ENCODE data around the gene CTBP2. TPM values are rescaled to one million over a fixed set of nuclear protein-coding genes. Genes with fewer than 3 reads are reported as not detected.

CTBP2 gene
- polyA plus RNA-seq, 4 donors: 88.3 to 90.6 (median 90.0) TPM

DNA sequence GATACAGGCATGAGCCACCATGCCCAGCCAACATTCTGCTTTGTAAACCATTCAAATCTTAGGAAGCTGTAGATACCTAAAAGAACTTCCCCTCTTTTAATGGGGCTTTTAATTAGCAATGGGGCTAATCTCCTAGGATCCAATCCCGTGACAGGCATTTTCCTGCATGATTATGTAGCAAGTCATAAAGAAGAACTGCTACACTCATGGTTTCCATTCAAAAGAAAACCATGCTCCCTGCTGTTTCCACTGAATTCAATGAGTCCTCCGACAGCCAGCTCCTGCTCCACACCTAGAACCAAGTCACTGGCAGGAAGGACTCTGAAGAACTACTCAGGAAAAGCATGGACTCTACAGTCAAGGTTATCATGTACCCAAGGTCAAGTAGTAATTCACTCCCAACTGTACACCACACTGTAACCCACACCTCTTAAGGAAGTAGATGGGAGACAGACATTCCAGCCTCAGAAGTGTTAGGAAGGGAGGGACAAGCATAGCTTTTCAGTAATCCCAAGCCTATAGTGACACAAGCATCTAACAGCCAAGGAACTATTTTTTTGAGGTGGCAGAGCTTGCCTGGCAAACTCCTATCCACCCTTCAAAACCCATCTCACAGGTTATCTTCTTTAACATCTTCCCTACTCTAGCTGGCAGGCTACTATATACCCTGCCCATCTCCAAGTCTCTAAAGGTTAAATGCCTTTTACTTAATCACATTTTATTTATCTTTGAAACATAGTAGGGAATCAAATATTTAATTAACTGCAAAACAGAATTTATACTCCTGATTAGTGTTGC, 47.5 kb downstream of the CTBP2 start:
- DNase-seq (ENCODE audit: low read depth in 4 of 4, low spot score in 3 of 4): no peak

- DNase-seq (ENCODE audit: low read depth in 4 of 4, low spot score in 3 of 4): no peak
Observed at GRCh38 chr10:125111118-125111727, 49.1 kb downstream of the CTBP2 start.

GRCh38 chr10:125107965-125108580, 52.3 kb downstream of the CTBP2 start:
- DNase-seq (ENCODE audit: low read depth in 4 of 4, low spot score in 3 of 4): no peak

- DNase-seq (ENCODE audit: low read depth in 4 of 4, low spot score in 3 of 4): no peak
Observed at GRCh38 chr10:125107166-125107949, 53.0 kb downstream of the CTBP2 start.

GRCh38 chr10:125106586-125106985, 53.8 kb downstream of the CTBP2 start:
- no peak for DNase-seq (ENCODE audit: low read depth in 4 of 4, low spot score in 3 of 4)

DNA sequence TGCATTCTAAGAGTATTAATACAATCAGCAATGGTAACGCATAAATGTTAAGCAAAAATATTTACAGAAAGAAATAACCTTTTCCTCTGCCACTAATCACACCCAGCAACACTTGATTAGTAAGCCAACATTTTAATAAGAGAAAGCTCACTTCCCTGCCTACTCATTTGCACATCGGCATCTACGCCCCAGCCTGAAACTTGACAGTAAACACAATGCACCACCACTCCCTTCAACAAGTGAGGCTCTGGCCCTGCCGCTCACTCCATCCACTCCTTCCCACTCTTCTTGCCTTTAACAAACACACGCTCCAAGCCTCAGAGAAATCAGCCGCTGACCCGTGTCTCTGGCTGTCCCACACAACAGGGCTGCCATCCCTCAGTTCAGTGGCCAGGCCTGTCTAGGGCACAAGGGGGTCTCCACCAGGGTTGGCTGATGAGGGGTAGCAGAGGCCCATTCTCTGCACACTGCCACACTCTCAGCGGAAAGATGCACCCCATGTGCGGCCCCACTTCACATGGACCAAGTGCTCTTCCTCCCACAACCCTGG, 54.6 kb downstream of the CTBP2 start:
- DNase-seq (ENCODE audit: low read depth in 4 of 4, low spot score in 3 of 4): no peak

DNA sequence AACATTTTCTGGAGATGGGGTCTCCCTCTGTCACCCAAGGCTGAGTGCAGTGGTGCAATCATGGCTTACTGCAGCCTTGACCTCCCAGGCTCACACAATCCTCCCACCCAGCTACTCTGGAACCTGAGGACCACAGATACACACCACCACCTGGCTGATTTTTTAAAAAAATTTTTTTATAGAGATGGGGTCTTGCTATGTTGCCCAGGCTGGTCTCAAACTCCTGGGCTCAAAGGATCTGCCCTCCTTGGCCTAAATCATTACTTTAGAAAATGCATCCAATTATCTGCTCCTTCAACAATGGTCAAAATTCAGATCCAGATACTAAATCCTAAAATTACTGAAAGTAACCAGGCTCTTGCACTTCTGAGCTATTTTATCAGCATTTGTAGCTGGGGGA, 55.2 kb downstream of the CTBP2 start:
- no peak for DNase-seq (ENCODE audit: low read depth in 4 of 4, low spot score in 3 of 4)

GRCh38 chr10:125104559-125104958, 55.8 kb downstream of the CTBP2 start:
- DNase-seq (ENCODE audit: low read depth in 4 of 4, low spot score in 3 of 4): no peak

DNA sequence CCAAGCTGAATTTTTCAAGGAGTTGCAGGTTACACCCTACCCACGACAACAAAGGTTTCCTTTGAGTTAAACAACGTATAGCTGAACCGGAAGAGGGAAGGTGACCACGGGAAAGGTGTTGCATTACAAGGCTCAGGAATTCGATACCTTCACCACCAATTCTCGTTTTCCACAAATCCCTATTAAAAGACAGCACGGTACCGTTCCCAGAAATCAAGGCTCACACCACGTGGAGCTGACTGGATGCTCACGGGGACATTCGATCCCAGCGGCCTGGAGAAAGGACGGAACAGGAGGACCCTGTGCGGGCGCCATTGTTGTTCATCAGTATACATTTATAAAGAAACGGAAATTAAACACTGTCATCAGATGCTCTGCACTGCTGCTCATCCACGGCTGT, 56.4 kb downstream of the CTBP2 start:
- DNase-seq (ENCODE audit: low read depth in 4 of 4, low spot score in 3 of 4): no peak

DNA sequence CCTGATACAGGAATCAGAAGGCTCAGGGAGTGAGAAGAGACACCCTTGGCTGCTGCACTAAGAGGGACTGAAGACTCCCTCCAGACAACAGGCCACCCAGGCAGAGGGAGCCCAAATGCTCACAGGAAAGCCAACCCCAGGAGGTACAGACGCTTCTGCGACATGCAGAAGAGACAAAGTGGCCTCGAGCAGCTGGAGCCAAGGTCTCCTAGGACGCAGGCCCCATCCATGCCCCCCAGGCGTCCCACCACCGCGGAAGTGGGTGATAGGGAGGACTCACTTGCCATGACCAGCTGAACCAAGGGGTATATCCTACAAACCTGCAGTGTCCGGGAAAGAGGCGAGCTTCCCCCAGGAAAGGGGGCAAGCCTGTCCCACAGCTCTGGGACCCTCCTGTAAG, 56.9 kb downstream of the CTBP2 start:
- DNase-seq (ENCODE audit: low read depth in 4 of 4, low spot score in 3 of 4): no peak

DNA sequence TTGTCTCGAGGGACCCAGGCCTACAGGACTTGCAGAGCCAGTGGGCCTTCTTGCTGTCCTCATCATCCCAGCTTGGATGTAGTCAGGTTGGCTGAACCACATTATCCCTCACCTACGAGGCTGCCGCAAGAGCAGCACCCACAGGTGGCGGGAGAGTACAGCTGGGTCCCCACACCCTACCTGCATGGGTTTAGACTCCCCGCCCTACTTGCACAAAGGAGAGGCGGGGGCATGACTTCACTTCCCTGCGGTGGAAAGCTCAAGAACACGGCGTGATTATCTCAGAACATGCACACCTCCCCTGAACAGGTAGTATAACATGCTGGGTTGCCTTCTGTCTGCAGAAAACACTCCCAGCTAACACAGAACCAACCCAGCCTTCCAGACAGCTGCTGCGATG, 57.5 kb downstream of the CTBP2 start:
- no peak for DNase-seq (ENCODE audit: low read depth in 4 of 4, low spot score in 3 of 4)

- no peak for DNase-seq (ENCODE audit: low read depth in 4 of 4, low spot score in 3 of 4)
Observed at GRCh38 chr10:125102246-125102645, 58.1 kb downstream of the CTBP2 start.

- no peak for DNase-seq (ENCODE audit: low read depth in 4 of 4, low spot score in 3 of 4)
Observed at GRCh38 chr10:125101581-125101980, 58.8 kb downstream of the CTBP2 start.

- no peak for DNase-seq (ENCODE audit: low read depth in 4 of 4, low spot score in 3 of 4)
Observed at GRCh38 chr10:125101049-125101448, 59.3 kb downstream of the CTBP2 start.

GRCh38 chr10:125097409-125098070, 62.8 kb downstream of the CTBP2 start:
- no peak for DNase-seq (ENCODE audit: low read depth in 4 of 4, low spot score in 3 of 4)

DNA sequence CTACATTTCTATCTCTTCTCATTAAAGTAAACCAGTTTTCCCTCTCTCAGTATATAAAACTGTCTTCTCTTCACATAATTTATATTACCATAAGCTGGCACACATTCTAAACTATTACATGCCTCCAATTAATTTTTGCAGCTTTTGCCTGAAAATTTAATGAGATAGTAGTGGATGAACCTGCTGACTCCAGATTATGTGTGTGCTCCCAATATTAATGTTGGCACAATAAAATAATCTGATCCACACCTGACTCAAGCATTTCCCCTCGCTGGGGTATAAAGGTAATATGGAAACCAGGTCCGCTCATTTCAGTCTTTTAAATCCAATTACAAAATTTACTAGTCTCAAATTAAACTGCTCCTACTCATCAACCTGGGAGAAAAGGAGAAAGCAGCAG, 63.4 kb downstream of the CTBP2 start:
- no peak for DNase-seq (ENCODE audit: low read depth in 4 of 4, low spot score in 3 of 4)

GRCh38 chr10:125096371-125096770, 64.0 kb downstream of the CTBP2 start:
- no peak for DNase-seq (ENCODE audit: low read depth in 4 of 4, low spot score in 3 of 4)

DNA sequence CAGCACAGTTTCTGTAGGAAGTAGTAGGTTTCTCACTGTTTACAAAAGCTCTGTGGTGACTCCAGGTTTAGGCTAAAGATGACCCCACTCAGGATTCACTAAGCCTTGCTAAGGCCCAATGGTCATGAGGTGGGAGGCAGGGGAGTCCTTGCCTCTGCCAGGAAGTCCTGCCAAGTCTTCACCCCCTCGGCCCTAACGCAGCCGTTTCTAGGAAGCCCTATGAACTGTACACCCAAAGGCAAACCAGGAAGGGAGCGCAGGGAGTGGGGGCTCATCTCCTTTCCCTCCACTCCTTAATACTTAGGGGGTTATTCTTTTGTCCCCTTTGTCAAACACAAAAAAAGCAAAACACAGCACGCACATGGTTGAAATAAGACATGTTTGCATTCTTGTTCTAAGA, 64.6 kb downstream of the CTBP2 start:
- DNase-seq (ENCODE audit: low read depth in 4 of 4, low spot score in 3 of 4): no peak

- DNase-seq (ENCODE audit: low read depth in 4 of 4, low spot score in 3 of 4): no peak
Observed at GRCh38 chr10:125095228-125095627, 65.1 kb downstream of the CTBP2 start.

DNA sequence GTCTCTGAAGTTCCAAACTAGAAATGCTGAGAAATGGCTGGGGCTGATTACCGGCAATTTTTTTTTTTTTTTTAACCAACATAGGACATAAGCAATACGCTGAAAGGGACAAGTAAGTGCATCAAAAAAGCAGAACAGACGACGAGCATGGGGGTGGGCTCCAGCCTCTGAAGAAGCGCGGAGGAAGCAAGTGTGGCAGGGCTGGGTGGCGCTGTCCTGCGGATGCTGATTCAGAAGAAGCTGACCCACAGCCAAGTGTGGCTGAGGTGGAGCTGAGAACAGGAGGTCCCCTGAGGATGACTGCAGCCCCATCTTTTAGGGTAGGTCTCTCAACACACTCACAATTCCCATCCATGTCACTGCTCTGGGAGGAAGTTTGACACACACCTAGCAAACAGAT, 65.6 kb downstream of the CTBP2 start:
- DNase-seq (ENCODE audit: low read depth in 4 of 4, low spot score in 3 of 4): no peak
